Osteocyte (in vitro differentiated cells): ENCODE results near the gene UTP20. TPM values are rescaled to one million over a fixed set of nuclear protein-coding genes. Genes with fewer than 3 reads are reported as not detected.
A peak's percentile ranks its signal among the peaks of the same experiment; 100 is the strongest.
"Not testable (repeated sequence)": the region's sequence is repeated elsewhere in the genome, so short reads cannot be mapped to it uniquely, and the experiment has no call there.

Experiments
- DNase-seq: peaks from one replicate; pipeline ENCODE4 v3.0.0; 2021; ENCODE audit warnings: mixed read lengths; ENCODE audit not compliant: unreplicated experiment; ENCODE audit errors: extremely low spot score
- H3K27ac Mint-ChIP-seq: one replicate; pipeline ENCODE4 v1.8.0; 2021; ENCODE audit warnings: mild to moderate bottlenecking, mixed read lengths; ENCODE audit not compliant: unreplicated experiment
- H3K27me3 Mint-ChIP-seq: one replicate; pipeline ENCODE4 v1.8.0; 2021; ENCODE audit warnings: mixed read lengths; ENCODE audit not compliant: unreplicated experiment
- H3K36me3 Mint-ChIP-seq: one replicate; pipeline ENCODE4 v1.8.0; 2021; ENCODE audit warnings: mixed read lengths; ENCODE audit not compliant: unreplicated experiment
- H3K4me1 Mint-ChIP-seq: one replicate; pipeline ENCODE4 v1.8.0; 2021; ENCODE audit warnings: mixed read lengths; ENCODE audit not compliant: unreplicated experiment
- H3K4me3 Mint-ChIP-seq: one replicate; pipeline ENCODE4 v1.8.0; 2021; ENCODE audit warnings: mild to moderate bottlenecking, moderate library complexity, mixed read lengths; ENCODE audit not compliant: unreplicated experiment
- H3K9me3 Mint-ChIP-seq: one replicate; pipeline ENCODE4 v1.8.0; 2021; ENCODE audit warnings: mixed read lengths; ENCODE audit not compliant: unreplicated experiment
- CTCF ChIP-seq: fragments of 200-600 bp; sonication (generic); IDR thresholded peaks from 2 replicates; pipeline ENCODE4 v1.5.0; 2021; ENCODE audit warnings: antibody characterized with exemption, mild to moderate bottlenecking, moderate library complexity
- total RNA-seq: library from RNA; stranded (reverse); gene quantifications from 2 replicates; pipeline ENCODE4 v1.2.1, GENCODE V29; 2021

The UTP20 gene
- total RNA-seq, 1 donor from 2014 or later: 13.0 TPM

DNA sequence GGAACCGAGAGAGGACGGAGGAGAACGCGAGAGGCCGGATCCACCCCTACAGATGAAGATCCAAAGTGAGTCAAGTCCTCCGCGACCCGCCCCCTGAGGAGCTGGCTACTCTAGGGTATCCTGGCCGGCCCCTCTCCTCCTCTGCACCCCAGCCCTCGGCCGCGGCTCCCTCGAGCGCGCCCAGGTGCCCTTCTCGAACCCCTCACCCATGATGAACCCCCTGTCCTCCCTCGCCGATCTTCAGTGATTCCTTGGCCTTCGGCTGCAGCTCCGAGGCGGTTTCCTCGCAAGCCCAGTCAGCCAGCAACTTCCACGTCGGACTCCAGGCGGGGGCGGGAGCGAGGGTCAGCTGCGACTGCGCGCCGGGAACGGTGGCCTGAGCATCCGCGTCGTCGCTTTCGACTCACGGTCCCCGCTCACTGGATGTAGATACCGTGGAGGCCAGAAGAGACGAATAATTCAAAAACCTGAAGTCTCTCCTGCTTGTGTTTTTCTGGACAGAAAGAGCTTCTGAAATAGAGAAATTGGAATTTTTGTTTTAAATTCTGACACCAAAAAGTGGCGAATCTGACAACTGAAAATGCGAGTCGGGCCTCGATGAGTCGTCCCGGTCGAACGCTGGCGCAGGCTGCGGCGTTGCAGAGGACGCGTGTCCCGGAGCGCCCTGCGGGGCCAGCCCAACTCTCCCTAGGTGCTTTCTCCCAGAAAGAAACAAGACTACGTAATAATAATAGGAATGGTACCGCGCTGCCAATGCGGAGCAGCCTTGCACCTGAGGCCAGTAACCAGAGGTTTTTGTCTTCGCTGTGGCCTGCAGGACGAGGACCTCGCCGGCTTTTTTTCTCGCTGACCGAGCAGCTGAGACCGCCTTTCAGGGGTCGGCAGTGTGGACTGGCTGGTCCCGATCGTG, 127.8 kb downstream of the UTP20 start, which contains the start of gene ARL1:
ARL1 (minus strand) TSS at position 337 of the 910 bp plus-strand sequence; CDS start at position 210, 127 bp downstream.
- no peaks in the 10 kb centered on the region for H3K9me3 Mint-ChIP-seq
- H3K4me3 Mint-ChIP-seq: peak within 1 kb of the TSS; percentile 95
- H3K4me1 Mint-ChIP-seq: peaks cover 28% of the 10 kb centered on the region
- peak; percentile 93 for DNase-seq
- H3K36me3 Mint-ChIP-seq: no peaks in the 10 kb centered on the region
- H3K27me3 Mint-ChIP-seq: peaks cover 7% of the 10 kb centered on the region
- TF ChIP-seq CTCF: peak; percentile 5
- peak within 1 kb of the TSS; percentile 98 for H3K27ac Mint-ChIP-seq

- H3K36me3 Mint-ChIP-seq, DNase-seq, H3K27ac Mint-ChIP-seq, H3K9me3 Mint-ChIP-seq: not testable (repeated sequence)
- peak overlapping the region; percentile 14 for H3K4me3 Mint-ChIP-seq
- peaks cover 18% of the 10 kb centered on the region for H3K27me3 Mint-ChIP-seq
- peaks cover 22% of the 10 kb centered on the region for H3K4me1 Mint-ChIP-seq
Observed at GRCh38 chr12:101410169-101410568, 130.3 kb downstream of the UTP20 start.

DNA sequence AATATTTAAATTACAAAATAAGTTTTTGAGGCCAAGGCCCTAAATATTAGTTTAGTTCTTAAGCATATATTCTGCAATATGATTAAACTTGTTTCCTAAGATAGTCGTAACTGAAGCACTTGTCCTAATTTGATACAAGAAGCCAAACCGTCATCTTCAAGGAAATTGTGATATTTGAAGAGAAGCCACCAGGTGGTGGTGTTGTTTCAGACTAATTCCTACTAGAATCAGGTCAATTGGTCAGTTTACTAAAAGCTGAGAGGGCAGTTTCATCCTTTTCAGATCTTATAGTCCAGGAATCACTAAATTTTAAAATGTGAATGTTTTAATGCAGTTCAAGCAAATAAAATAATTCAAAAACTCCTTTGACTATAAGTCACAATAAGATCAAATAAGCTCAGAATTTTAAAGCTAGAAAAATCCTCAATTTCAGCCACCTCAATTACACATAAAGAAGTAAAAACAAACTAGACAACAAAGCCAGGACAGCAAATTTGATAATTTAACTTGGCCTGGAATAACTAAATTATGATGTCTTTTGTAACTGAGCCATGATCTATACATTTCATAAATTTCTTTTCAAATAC, 134.7 kb downstream of the UTP20 start:
- peaks cover 22% of the 10 kb centered on the region for H3K27me3 Mint-ChIP-seq
- no peak overlapping the region for H3K4me3 Mint-ChIP-seq
- H3K4me1 Mint-ChIP-seq: no peaks in the 10 kb centered on the region
- no peak overlapping the region for H3K27ac Mint-ChIP-seq
- H3K9me3 Mint-ChIP-seq: no peaks in the 10 kb centered on the region
- no peak for DNase-seq
- TF ChIP-seq CTCF: peak; percentile 67
- H3K36me3 Mint-ChIP-seq: no peaks in the 10 kb centered on the region

GRCh38 chr12:101415228-101415627, 135.3 kb downstream of the UTP20 start:
- H3K27ac Mint-ChIP-seq: no peak overlapping the region

DNA sequence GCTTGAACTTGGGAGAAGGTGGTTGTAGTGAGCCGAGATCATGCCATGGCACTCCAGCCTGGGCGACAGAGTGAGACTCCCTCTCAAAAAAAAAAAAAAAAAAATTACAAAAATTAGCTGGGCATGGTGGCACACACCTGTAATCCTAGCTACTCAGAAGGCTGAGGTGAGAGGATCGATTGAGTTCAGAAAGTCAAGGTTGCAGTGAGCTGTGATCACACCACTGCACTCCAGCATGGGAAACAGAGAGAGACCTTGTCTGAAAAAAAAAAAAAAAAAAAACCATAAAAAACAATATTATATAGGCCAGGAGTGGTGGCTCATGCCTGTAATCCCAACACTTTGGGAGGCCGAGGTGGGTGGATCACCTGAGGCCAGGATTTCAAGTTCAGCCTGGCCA, 142.2 kb downstream of the UTP20 start:
- not testable (repeated sequence) for H3K27me3 Mint-ChIP-seq, H3K27ac Mint-ChIP-seq, H3K4me3 Mint-ChIP-seq, DNase-seq, H3K36me3 Mint-ChIP-seq, H3K4me1 Mint-ChIP-seq, H3K9me3 Mint-ChIP-seq

More at GRCh38 chr12:101415228-101415627, 135.3 kb downstream of the UTP20 start:
- Mint-ChIP-seq H3K9me3 (no peaks in the 10 kb centered on the region), H3K4me3 (no peak overlapping the region), H3K27me3 (peaks cover 22% of the 10 kb centered on the region), H3K4me1 (no peaks in the 10 kb centered on the region), H3K36me3 (no peaks in the 10 kb centered on the region)
- no peak for DNase-seq
- no peak for TF ChIP-seq CTCF

- Mint-ChIP-seq H3K27me3 (no peaks in the 10 kb centered on the region), H3K36me3 (no peaks in the 10 kb centered on the region), H3K9me3 (no peaks in the 10 kb centered on the region), H3K27ac (no peak overlapping the region), H3K4me1 (no peaks in the 10 kb centered on the region), H3K4me3 (no peak overlapping the region)
- TF ChIP-seq CTCF: no peak
- DNase-seq: no peak
Observed at GRCh38 chr12:101424620-101425019, 144.7 kb downstream of the UTP20 start.
